COLO668 (cell line): ENCODE measurements around the gene PACS2.
A peak's percentile ranks its signal among the peaks of the same experiment; 100 is the strongest.

Experiments
- DNase-seq: peaks from one replicate; lab custom pipeline; 2025; ENCODE audit not compliant: unreplicated experiment; lab: John Stamatoyannopoulos, UW

PACS2 gene

DNA sequence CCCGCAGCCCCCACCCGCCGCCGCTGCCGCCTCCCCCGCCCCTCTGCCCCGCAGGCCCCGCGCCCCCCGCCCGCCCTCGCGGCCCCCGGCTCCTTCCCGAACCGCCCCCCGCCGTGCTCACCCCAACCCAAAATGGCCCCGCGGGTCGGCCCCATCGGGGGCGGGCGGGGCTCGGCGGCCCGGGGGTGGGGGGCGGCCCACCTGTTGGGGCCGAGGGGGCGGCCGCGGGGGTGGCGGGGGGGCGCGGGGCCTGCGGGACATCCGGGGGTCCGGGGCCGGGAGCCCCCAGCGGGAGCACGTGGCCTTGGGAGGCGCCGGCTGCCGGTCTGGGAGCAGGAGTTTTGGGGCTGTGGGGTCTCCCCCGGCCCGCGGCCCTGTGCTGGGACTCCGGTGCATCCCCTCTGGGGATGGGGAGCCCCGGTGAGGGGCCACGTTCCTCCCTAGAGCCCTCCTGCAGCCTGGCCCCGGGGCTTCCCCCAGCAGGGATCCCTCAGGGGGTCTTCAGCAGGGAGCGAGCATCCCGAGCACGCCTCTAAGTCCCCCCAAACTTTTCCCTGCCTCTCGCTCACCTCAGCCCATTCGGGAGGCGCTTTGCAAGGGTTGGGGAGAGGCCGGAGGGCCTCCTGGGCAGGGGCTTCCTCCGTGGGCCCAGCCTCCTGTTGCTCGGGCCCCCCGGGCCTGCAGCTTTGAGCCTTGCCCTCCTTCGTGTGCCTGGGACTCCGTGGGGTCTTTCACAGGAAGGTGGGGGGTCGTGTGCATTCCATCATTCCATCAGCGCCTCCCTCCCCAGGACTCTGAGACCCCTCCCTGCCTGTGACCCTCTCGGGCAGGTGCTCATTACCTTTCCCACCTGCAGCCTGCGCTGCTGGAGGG lies 105.8 kb downstream of the PACS2 start:
- peak; percentile 34 for DNase-seq

DNA sequence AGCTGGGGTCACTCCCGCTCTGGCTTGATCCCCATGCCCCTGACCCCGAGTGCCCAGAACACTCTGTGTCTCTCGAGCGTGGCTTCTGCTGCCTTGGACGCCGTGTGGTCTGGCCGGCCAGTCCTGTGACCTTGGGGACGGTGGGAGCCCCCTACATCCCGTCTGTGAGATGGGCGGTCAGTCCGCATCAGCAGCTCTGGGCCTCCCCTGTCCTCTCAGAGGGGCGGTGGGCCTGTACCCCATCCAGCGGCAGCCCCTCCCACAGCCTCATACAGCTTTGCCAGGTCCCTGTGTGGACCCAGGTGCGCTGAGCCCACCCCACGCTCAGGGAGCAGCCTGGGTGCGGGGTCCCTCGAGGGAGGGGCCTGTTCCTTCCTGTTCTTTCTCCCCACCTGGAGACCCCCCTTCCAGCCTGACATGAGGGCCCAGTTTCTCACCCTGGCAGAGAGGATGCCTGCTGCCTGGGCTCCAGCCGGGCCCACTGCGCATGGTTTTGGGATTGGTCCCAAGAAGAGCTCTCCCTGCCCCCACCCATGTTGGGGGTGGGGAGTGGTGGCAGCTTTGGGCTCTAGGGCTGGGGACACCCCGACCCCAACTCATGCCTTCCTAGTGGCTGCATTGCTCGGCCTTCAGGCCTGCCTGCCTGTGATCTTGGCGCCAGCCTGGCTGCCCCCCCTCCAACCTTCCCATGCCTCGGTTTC lies 106.6 kb downstream of the PACS2 start:
- DNase-seq = no peak

DNA sequence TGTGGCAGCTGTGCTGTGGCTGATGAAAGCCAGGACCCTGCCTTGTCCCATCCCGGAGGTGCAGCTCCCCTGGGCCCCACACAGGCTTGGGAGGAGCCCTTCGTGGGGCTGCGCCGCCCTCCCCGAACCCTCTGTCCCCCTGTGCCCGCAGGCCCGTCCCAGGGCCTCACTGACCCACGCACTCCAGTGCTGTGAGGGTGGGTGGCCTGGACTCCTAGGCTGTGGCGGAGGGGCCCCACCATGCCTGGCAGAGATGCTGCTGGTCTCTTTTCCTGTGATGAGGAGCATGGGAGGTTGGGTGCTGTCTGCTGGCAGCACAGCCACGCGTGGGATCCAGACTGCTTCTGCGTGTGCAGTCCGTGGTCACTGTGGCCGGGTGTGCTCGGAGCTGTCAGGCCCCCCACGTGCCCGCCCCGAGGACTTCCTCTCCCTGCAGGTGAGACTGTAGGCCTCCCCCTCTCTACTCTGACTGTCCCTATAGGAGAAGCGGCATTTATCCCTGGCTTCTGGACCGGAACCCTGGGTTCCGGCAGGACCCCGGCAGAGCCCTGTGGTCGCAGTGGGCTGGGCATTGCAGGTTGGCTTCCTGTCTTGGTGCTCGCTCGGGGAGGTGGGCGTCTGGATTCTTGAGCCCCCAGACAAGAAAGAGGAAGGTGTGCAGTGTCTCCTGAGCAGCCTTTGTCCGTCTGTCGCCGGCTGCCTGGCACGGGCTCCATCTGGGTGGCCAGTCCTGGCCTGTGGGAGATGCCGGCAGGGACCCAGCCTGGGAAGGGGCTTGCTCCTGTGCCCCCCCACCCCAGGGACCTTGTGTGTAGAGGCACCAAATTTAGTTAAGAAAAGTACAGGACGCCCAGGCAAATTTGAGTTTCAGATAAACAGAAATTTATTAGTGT lies 107.4 kb downstream of the PACS2 start:
- no peak for DNase-seq

DNA sequence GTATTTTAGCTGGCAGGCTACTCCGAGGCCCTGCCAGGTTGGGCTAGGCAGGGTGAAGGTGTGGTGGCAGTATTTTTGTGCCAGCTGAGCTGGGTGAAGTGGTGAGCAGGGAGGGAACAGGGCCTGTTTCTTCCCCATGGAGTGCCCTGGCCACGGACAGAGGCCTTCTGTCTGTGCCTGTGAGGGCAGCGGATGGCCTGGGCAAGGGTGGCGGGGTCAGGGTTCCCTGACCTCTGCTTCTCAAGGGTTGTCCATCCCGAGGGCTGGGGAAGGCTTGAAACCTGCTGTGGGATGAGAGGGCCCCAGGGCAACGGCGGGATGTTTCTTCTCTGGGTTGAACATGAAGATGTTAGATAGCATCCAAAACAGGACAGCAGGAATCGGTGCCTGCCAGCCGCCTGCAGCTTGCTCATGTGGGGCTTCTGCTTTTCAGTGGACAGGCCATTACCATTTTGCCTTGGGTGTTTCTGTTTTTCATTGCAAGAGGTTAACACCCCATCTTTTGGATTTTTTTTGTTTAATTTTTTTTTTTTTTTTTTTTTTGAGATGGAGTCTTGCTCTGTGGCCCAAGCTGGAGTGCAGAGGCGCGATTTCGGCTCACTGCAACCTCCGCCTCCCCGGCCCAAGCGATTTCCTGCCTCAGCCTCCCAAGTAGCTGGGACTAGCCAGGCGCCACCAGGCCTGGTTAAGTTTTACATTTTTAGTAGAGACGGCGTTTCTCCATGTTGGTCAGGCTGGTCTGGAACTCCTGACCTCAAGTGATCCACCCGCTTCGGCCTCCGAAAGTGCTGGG lies 108.3 kb downstream of the PACS2 start:
- DNase-seq = no peak

DNA sequence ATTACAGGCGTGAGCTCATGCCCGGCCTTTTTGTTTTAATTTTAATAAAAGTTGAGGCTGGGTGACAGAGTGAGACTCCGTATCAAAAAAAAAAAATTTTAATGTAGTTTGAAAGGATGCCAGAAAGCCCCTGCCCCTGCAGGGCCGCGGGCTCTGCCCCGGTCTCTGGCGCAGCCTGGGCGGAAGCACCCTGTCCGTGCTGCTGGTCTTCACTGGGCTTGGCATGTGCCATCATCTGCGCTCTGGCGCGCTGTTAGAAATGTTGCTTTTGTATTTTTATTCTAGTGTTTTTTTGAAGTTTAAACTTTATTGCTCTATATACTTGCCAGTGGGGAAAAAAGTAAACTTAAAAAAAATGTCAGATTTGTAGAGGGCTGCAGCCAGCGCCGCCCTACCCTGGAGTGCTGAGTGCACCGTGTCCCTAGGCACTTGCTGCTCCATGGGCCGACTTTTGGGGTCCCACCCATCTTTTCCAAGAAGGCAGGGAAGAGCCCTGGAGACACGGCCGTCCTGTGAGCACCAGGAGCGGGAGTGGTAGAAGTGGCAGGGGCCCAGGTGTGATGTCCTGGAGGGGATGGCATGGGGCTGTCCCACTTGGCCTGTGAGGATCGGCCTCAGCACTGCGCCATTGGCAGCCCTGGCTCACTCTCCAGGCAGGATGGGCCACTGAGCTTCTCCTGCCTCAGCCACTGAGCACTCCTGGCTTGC lies 109.1 kb downstream of the PACS2 start:
- DNase-seq = no peak

DNA sequence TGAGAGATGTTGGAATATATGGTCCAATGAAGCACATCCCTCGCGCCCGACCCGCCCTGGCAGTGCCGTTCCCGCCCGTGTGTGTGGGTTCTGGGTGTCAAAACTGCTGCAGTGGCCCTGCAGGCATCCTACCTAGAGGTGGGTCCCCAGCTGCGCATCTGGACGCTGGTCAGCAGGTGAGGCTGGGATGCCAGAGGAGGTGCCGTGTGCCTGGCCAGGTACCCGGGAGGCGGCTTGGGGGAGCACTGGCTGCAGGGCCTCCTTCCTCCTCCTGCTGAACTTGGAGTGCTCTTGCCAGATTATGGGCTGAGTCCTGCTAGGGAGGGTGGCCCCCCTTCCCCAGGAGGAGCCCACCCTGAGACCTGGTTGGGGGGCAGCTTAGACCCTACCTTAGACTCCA lies 110.3 kb downstream of the PACS2 start:
- DNase-seq = no peak

GRCh38 chr14:105425823-105426247 lies 111.3 kb downstream of the PACS2 start:
- DNase-seq = no peak

- no peak for DNase-seq
Measured at GRCh38 chr14:105426416-105427130, 112.0 kb downstream of the PACS2 start.

DNA sequence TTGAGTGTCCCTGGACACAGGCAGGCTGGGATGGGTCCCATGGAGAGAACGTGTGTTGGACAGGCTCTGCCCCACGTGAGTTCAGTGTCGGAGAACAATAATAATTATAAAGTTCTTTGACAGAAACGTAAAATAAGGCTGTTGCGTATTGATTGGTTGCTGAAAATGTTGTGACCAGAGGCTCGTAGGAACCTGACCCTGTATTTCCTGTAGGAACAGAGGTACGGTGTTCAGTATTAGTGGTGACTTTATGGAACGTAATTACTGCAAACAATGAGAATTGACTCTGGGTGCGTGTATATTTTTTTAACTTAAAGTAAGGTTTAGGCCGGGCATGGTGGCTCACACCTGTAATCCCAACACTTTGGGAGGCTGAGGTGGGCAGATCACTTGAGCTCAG lies 112.9 kb downstream of the PACS2 start:
- no peak for DNase-seq

DNA sequence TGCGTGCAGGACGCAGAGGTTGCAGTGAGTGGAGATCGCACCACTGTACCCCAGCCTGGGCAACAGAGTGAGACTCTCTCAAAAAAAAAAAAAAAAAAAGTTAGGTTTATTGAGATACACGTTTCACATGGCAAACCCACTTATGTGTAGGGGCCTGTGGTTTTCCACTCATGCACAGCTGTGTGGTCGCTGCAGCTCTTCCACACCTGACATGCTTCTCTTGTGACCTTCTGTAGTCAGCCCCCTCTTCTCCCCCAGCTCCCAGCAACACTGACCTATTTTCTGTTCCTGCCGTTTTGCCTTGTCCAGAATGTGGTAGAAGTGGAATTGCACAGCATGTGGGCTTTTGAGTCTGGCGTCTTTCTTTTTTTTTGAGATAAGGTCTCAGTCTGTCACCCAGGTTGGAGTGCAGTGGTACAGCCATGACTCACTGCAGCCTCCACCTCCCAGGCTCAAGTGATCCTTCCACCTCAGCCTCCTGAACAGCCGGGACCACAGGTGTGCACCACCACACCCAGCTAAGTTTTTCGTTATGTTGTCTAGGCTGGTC lies 113.5 kb downstream of the PACS2 start:
- no peak for DNase-seq

DNA sequence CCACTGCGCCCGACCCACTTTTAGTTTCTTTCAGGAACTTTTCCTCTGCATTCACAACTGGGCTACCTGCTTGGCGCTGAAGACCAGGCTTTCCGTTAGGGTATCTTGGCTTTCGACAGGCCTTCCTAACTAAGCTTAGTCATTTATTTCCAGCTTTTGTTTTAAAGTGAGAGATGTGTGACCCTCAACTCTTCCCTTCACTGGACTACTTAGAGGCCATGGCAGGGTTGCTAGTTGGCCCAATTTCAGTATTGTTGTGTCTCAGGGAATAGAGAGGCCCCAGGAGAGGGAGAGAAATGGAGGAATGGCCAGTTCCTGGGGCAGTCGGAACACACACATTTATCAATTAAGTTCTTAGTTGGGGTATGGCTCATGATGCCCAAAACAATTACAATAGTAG lies 115.5 kb downstream of the PACS2 start:
- no peak for DNase-seq

GRCh38 chr14:105430565-105430964 lies 116.0 kb downstream of the PACS2 start:
- no peak for DNase-seq

- no peak for DNase-seq
Measured at GRCh38 chr14:105431256-105431655, 116.7 kb downstream of the PACS2 start.

GRCh38 chr14:105432657-105433056 lies 118.1 kb downstream of the PACS2 start:
- DNase-seq = no peak

DNA sequence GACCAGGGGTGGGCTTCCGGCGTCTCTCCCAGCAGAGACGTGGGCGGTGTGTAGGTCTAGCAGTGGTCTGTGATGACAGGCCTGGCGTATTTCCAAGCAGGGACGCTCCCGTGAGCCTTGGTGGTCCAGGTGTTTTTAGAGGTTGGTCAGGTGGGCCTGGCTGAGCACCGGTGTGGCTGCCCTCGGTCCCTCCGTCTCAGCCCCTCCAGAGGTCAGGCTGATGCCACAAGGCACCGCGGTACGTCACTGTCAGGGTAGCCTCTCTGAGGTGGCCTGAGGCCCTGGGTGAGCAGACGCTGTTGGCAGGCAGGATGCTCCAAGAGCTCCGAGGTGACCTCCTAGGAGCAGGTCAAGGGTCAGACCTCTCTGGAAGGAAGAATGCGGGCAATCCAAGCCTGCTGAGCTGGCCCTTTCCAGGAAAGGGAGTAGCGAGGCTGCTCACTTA lies 118.6 kb downstream of the PACS2 start:
- DNase-seq = no peak

- DNase-seq = no peak
Measured at GRCh38 chr14:105436402-105436801, 121.9 kb downstream of the PACS2 start.

DNA sequence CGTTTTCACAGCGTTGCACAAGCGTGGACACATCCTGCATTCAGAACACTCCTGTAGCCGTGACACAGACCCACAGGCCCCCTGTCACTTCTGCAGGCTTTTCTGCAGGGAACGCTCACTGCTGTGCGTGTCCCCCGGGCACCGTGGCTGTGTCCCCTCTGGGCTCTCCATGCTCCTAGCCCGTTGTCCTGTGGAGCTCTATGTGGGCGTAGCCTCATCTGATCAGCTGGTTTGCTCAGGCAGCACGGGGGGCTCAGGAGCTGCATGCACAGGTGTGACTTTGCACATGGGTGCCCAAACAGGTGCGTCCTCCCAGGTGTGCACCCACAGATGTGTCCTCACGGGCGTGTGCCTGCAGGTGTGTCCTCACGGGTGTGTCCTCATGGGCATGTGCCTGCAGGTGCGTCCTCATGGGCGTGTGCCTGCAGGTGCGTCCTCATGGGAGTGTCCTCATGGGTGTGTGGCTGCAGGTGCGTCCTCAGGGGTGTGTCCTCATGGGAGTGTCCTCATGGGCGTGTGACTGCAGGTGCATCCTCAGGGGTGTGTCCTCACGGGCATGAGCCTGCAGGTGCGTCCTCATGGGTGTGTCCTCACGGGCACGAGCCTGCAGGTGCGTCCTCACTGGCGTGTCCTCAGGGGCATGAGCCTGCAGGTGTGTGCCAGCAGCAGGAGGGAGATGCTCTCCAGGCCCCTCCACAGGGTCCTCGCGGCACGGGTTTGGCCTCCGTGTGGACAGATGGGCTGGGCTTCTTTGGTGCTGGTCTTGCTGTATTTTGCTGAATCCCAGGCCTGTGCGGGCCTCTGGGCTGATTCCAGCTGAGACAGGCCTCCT lies 122.6 kb downstream of the PACS2 start:
- DNase-seq = peak; percentile 98
